Stimulated activated CD4-positive, alpha-beta T cell treated with anti-CD3 and anti-CD28 coated beads, Interleukin-12 subunit alpha, Interleukin-12 subunit beta, amount 100 ng/mL, for 48 hours (primary cell): Measurements from ENCODE around the gene PIAS2.
"Not testable (repeated sequence)": the region's sequence is repeated elsewhere in the genome, so short reads cannot be mapped to it uniquely, and the experiment has no call there.

ENCODE experiments used
- DNase-seq, 3 donors: peaks; one replicate each; pipeline ENCODE4 v3.0.0-alpha.2; 2020; ENCODE audit warnings: low read depth in 2 of 3, low spot score in 1 of 3

Gene PIAS2

DNA sequence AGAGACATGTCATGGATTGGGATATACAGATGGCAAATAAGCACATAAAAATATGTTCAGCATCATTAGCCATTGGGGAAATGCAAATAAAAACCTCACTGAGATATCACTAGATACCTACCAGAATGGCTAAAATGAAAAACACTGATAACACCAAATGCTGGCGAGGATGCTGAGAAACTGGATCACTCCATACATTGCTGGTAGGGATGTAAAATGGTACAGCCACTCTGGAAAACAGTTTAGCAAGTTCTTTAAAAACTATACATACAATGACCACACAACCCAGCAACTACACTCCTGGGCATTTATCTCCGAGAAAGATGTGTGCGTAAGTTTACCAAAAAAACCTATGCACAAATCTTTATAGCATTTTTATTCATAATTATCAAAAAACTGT, 13.9 kb downstream of the PIAS2 start:
- no peak for DNase-seq

DNA sequence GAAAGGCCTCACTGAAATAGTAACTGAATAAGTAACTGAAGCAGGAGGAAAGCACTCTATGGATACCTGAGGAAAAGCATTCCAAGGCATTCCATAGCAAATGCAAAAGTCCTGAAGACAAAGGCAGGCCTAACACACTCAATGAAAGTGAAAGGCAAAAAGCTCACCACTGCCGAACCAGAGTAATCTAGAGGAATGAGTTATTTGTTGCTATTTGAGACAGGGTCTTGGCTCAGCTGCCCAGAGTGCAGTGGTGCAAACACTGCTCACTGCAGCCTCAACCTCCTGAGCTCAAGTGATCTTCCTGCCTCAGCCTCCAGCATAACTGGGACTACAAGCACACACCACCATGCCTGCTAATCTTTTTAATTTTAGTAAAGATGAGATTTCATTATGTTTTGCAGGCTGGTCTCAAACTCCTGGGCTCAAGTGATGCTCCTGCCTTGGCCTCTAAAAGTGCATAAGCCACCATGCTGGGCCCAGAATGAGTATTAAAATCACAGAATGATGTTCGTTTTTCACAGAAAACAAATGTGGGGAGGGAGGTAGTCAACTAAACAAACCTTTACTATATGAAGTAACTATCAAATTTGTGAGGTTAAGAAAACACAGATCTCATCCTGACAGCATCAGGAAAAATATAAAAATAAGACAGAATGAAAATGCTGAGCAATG, 17.9 kb downstream of the PIAS2 start:
- no peak for DNase-seq

DNA sequence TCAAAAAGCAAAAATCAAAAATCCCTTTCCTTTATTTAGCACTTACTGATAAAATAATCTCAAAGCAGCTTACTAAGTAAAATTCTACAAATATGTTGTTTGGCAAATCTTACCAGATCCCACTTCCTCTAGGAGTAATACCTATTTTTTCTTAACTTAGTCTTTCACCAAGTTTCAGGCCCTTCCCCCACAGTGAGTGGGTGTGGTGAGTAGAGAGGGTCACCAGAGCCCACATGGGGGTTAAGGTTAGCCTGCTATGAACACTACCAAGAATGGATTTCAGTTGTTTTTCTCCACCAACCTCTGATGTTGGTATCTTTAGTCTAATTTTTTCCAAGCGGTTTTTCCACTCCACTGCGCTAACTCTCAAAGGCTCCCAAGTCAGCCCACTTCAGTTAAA, 23.2 kb downstream of the PIAS2 start:
- DNase-seq, result no peak

DNA sequence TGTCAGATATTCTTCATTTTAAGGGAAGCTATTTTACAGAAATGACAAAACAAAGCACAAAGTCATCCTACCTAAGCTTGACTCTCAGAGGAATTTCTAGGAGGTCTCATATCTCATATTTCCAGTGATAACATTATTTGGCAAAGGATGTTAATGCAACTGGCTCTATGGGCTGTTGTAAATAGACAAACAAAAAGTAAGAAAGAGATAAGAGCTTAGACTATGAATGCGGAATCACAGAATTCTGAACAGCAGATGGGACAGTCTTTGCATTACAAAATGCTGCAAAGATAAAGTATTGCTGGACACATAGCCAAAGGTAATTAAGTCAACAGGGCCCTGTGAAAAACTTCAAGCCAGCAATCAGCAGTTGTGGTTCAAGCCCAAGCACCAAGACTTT, 23.9 kb downstream of the PIAS2 start:
- no peak for DNase-seq

DNA sequence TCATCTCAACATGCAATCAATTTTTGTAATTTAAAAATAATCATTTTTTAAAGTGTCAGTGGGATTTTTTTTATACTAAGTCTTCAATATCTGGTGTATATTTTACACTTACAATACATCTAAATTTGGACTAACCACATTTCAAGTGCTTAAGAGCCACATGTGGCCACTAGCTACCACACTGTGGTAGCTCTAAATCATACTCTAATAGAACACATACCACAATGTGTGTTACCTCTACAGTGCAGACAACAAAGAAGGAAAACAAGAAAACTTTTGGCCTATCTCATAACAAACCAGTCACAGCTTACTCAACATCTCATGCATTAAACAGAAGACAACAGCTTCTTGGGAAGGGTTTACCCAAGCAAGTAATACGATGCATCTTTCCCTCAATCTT, 24.5 kb downstream of the PIAS2 start:
- no peak for DNase-seq

DNA sequence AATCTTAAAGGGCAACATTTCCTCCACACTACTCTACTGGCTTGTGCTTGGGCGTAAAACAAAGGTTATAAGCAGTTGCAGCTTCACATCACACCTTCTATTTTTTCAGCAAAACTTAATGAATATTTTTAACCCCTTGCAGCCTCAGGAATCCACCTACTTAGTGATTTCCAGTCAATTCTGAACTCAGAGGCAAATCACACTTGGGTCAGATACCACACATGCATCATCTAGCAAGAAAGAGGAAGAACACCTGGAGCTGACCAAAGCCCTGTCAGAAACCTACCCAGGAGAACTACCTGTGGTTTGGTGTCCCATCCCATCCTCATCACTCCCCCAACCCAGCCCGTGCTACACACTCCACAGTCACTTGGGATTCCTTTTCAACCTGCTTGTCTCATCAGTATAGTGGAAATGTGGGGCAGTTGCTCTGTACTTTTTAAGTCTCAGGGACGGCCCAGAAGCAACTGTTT, 25.5 kb downstream of the PIAS2 start:
- no peak for DNase-seq

DNA sequence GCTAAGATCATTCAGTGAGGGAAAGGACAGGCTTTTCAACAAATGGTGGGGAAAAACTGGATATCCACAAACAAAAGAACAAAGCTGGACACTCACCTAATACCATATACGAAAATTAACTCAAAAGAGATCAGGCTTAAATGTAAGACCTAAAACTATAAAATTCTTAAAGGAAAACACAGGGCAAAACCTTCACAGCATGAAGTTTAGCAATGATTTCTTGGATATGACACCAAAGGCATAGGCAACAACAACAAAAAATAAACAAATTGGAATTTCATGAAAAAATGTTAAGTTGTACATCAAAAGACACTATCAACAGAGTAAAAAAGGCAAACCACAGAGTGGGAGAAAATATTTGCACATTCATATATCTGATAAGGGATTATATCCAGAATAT, 28.3 kb downstream of the PIAS2 start:
- no peak for DNase-seq

DNA sequence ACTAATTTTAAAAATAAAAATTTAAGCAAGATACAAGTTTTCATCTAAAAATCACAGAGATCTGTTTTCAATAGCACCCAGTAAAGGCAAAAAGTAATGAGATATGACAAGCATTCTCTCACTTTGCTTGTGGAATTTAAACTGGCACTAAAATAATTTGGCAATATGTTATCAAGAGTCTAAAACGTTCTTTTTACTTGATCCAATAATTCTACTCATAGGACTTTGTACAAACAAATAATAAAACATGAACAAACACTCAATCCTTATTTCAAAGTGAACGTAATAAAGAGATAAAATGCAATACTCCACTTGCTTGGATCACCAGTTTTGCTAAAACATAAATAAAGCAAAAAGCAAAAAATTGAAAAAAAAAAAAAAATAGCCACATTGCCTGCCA, 30.4 kb downstream of the PIAS2 start:
- no peak for DNase-seq

DNA sequence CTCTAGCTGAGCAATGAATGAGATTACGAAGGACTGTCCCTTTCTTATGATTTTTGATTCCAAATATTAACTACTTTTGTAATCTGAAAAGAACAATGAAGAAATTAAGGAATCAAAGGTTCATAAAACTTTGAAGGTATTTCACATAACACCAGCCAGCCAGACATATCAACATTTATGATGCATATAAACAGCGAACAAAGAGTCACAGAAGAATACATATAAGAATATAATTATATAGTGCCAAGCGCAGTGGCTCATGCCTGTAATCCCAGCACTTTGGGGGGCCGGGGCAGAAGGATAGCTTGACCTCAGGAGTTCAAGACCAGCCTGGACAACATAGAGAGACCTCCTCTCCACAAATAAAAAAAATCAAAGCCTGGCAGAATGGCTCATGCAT, 34.1 kb downstream of the PIAS2 start:
- no peak for DNase-seq

DNA sequence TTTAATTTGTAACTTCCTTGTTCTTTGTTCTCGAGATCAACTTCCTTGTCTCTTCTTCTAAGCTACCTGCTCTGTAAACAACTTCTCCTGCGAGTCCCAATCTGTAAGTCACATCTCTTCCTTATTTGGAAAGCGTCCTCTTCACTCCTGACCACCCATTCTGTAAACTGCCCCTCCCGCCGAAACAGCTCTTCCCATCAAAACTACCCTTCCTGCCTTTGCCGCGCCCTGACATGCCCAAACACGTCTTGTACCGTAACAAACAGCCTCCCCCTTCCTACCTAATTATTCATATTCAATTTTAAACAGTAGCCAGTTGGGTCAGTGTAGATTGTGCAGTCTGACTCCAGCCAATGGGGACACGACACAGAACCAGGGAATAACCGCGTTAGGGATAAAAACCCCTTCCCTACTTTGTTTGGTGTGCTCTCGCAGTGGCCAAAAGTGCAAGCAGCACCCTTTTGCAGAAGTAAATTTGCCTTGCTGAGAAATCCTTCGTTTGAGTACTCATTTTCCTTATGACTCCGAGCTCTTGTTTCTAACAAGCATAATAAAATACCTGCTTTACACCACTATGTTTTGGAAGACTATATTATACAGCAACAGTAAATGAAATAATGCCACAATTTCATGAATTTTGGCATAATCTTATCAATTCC, 39.8 kb downstream of the PIAS2 start:
- no peak for DNase-seq

DNA sequence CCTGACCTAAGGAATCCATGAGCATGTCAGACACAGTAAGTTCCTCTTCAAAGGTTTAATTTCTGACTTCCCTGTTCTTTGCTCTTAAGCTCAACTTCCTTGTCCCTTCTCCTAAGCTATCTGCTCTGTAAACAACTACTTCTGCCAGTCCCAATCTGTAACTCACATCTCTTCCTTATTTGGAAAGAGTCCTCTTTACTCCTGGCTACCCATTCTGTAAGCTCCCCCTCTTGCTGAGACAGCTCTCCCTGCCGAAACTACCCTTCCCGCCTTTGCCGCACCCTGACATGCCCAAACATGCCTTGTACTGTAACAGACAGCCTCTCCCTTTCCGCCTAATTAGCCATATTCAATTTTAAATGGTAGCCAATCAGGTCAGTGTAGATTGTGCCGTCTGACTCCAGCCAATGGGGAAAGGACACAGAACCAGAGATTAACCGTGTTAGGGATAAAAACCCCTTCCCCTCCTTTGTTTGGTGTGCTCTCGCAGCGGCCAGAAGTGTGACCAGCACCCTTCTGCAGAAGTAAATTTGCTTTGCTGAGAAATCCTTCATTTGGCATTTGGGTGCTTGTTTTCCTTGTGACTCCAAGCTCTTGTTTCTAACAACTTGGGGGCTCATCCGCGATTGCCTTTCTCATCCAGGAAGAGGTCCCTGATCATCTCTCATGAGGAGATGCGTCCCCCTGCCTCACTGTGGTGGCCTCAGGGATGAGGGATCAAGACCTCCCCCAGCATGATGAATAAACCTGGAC, 49.0 kb downstream of the PIAS2 start:
- no peak for DNase-seq

DNA sequence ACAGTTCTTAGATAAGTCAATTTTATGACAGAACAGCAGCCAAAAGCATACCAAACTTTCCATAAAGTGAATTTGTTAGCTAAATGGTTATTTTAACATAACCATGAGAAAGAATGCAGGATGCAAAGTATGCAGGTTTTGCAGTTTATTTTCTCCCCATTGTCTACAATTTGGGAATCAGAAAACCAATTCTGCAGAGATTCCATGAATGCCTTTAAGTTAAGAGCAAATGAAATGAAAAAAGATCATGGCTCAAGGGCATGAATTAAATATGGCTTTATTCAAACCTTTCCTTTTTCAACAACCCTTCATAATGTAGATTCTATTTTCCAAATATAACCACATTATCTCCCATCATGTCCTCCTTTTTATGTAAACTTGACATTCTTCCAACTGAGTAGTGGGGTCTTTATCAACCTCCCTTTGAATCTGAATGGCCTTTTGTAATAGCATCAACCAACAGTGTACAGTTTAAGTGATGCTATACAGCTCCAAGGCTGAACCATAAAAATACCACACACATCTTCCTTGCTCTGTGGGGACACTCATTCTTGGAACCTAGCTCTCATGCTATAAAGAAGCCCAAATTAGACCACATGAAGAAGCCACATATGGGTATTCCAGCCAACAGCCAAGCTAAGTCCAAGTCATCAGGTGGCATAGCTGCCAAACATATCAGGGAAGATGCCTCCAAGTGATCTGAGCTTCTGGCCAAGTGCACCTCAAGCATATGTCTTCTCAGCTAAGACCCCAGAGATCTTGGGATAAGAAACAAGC, 49.8 kb downstream of the PIAS2 start:
- no peak for DNase-seq

DNA sequence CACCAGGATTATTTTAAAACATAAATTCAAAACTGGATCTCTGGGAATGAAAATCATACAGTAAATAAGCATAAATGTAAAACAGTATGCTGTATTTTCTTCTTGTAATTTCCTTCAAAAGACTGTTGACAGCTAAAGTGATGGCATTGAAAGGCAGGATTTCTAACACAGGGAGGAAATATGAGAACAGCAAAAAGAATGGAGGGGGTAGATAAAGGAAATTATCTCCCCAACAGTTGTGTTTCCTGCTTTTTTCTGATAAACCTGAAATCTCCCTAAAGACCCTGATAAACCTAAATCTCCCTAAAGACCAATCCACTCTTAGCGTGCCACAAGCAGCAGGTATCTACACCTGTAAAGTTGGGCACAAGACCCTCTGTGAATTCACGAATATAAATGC, 50.8 kb downstream of the PIAS2 start:
- DNase-seq, result no peak

DNA sequence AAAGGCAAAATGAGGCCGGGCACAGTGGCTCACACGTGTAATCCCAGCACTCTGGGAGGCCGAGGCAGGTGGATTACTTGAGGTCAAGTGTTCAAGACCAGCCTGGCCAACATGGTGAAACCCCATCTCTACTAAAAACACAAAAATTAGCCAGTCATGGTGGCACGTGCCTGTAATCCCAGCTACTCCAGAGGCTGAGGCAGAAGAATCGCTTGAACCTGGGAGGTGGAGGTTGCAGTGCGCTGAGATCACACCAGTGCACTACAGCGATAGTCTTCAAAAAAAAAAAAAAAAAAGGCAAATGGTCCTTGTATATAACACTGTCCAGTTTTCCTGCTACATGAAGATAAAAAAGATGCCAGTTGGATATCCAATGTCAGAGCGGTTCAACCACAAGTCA, 52.1 kb downstream of the PIAS2 start:
- not testable (repeated sequence) for DNase-seq

DNA sequence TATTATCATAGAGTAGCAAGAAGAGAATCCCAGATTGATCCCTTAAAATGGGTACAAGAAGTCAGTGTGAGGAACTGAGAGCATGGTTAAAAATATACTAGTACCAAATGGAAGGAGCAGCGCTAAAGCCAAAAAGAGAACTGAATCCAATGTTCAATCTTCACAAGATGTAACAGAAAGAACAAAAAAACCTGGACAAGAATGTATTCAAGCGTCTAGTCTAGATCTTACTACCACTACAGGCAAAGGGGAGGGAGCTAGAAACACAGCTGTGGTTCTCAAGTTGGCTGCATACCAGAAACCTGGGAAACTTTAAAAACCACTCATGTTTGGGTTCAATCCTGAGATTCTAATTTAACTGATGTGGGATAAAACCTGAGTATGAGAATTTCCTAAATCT, 57.5 kb downstream of the PIAS2 start:
- no peak for DNase-seq

DNA sequence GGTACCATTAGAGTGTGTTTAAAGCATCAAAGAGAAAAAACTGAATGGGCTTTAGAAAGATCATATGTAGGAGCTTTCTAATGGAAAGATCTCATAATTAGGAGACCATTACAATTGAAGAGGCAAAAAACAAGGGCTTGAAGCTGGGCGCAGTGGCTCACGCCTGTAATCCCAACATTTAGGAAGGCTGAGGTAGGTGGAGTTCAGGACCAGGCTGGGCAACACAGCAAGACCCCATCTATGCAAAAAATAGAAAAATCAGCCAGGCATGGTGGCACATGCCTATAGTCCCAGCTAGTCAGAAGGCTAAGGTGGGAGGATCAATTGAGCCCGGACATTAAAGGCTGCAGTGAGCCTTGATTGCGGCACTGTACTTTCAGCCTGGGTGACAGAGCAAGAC, 59.0 kb downstream of the PIAS2 start:
- no peak for DNase-seq

DNA sequence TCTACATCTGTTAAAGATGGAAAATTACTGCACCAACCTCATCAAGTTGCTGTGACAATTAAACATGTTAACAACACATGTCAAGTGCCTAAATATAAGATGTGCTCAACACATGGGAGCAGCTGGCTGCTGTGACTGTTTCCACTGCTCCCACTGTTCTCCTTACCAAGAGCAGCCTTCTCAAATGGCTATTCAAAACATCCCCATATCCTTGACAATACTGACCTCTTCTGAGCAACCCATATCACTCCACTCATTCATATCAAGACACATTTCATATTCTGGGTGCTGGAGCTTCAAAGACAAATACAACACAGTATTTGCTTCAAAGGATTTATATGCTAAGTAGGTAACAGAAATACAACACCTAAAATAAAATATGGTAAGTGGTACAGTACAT, 60.3 kb downstream of the PIAS2 start:
- DNase-seq, result no peak

DNA sequence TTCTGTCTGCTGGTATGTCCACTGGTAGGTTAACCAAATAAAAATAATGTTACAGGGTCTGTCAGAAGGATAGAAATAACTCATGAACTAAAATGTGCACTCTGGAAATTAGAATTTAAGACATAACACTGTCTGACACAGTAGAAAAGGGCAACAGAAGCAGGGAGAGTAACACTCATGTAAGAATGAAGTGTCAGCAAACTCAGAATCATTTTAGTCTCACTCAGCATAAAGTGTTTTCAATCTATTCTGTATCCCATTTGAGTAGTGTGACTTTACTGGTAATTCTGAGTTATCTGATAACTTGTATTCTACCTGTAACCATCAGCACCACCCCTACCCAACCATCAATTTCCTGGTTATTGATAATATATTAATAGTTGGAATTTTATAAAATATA, 68.3 kb downstream of the PIAS2 start:
- DNase-seq, result no peak

DNA sequence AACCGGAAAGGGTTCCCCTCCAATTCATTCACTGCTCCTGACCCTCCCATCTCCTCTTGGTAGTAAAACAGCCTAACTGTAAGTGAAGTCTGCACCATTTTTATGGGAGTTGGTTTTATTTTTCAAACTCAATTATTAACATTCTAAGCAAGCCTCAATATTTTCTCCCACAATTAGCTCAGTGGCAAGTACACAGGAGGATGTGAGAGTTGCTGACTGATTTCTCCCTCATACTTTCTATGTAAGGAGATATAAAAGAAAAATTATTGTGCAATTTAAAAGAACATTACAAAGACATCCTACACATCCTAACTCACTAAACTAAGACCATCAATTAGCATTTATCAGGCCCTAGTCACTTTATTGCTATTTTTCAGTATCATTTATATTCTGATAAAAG, 73.9 kb downstream of the PIAS2 start:
- DNase-seq, result no peak

DNA sequence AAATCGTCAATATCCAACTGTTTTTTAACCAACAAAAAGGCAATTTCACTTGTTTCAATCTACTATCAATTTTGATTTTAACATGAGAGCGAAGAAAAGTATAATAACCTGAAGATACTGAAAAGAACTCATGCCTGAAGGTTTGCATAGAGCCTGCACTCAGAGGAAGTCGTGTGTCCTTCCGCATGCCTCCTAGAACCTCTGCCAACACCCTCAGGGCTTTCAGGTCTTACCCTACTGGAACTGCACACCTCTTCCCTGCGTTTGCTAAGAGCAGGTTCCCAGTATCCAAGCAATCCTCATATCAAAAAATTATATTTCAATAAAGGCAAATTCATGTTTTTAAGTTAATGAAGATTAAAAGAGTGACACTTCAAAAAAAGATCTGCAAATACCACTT, 74.7 kb downstream of the PIAS2 start:
- DNase-seq, result no peak

DNA sequence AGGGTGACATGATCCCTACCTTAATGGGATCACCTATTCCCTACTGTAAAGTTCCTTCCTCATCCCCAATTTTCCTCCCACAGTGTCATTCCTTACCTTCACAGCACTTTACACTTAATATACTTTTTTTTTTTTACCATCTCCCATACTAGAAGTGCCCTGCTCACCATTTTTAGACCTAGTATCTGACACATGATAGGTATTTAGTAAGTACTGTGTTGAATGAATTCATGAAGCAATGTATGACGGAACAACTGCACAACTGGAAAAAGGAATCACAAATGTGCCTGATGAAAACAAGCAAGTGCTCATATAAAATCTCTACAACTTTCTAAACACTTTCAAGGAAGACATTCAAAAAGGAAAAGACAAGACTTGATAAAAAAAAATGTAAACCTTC, 83.4 kb downstream of the PIAS2 start:
- no peak for DNase-seq

DNA sequence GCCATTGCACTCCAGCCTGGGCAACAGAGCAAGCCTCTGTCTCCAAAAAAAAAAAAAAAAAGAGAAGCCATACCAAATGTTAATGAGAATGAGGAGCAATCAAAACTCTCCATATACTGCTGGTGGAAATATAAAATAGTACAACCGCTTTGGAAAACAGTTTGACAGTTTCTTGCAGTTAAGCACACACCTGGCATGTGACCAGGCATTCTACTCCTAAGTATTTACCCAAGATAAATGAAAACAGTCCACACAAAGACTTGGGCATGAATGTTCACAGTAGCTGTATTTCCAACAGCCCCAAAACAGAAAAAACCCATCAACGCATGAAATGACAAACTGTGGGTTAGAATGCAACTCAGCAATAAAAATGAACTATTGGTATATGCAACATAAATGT, 84.5 kb downstream of the PIAS2 start:
- DNase-seq, result no peak
